HEK293 (cell line): ENCODE data around the gene STK11.

ENCODE experiments used
- CTCF ChIA-PET: fragments of 350-600 bp; formaldehyde crosslinking; extraction: SDS; loops from one replicate; lab custom pipeline; 2021; ENCODE audit warnings: antibody characterized with exemption; lab: Yijun Ruan, JAX
- POLR2A ChIA-PET: fragments of 300-600 bp; formaldehyde crosslinking; extraction: SDS; loops from one replicate; lab custom pipeline; 2020; ENCODE audit warnings: antibody characterized with exemption, inconsistent platforms; lab: Yijun Ruan, JAX
- H3K27ac ChIP-seq: fragments of 200-500 bp; sonication (Bioruptor generic); 2 replicates; pipeline ENCODE4 v1.5.1; 2014; ENCODE audit warnings: low read depth, low read length, control low read depth, inconsistent platforms; ENCODE audit errors: extremely low read depth
- H3K36me3 ChIP-seq, 2 experiments: fragments of 200-500 bp in 1 of 2; sonication (Bioruptor generic) in 1 of 2; 1 replicate in 1 of 2; 2 replicates in 1 of 2; pipeline ENCODE4 v1.5.1; 2014 to 2017; ENCODE audit warnings: inconsistent platforms in 2 of 2, low read length in 2 of 2; ENCODE audit not compliant: control insufficient read depth in 2 of 2, insufficient read depth in 1 of 2
- H3K4me1 ChIP-seq: fragments of 200-500 bp; sonication (Bioruptor generic); 2 replicates; pipeline ENCODE4 v1.5.1; 2014; ENCODE audit warnings: mild to moderate bottlenecking, low read length, inconsistent platforms; ENCODE audit not compliant: control insufficient read depth, insufficient read depth
- H3K4me3 ChIP-seq: 2 replicates; pipeline ENCODE4 v1.5.1; 2011; ENCODE audit warnings: low read depth, mild to moderate bottlenecking, control low read depth, low read length, moderate library complexity
- H3K9me3 ChIP-seq: fragments of 200-500 bp; sonication (Bioruptor generic); 2 replicates; pipeline ENCODE4 v1.5.1; 2014; ENCODE audit warnings: low read depth, low read length, inconsistent platforms; ENCODE audit not compliant: control insufficient read depth, insufficient read depth
- BCL6B ChIP-seq: fragments of 450-650 bp; formaldehyde crosslinking; IDR thresholded peaks from 2 replicates; pipeline ENCODE4 v1.5.1; 2017; ENCODE audit warnings: missing biosample characterization, missing genetic modification characterization
- FEZF1 ChIP-seq: fragments of 450-650 bp; formaldehyde crosslinking; IDR thresholded peaks from 2 replicates; pipeline ENCODE4 v1.5.1; 2016; ENCODE audit warnings: missing biosample characterization, missing genetic modification characterization
- GLIS1 ChIP-seq: fragments of 450-650 bp; formaldehyde crosslinking; IDR thresholded peaks from 2 replicates; pipeline ENCODE4 v1.5.1; 2016; ENCODE audit warnings: missing biosample characterization, missing genetic modification characterization
- HIC1 ChIP-seq: fragments of 450-650 bp; formaldehyde crosslinking; IDR thresholded peaks from 2 replicates; pipeline ENCODE4 v1.5.1; 2016; ENCODE audit warnings: missing biosample characterization, missing genetic modification characterization
- KLF1 ChIP-seq: fragments of 450-650 bp; formaldehyde crosslinking; IDR thresholded peaks from 2 replicates; pipeline ENCODE4 v1.5.1; 2016; ENCODE audit warnings: missing biosample characterization, missing genetic modification characterization
- KLF17 ChIP-seq: fragments of 450-650 bp; formaldehyde crosslinking; IDR thresholded peaks from 2 replicates; pipeline ENCODE4 v1.5.1; 2016; ENCODE audit warnings: missing biosample characterization, missing genetic modification characterization
- KLF7 ChIP-seq: fragments of 450-650 bp; formaldehyde crosslinking; IDR thresholded peaks from 2 replicates; pipeline ENCODE4 v1.5.1; 2016; ENCODE audit warnings: missing biosample characterization, missing genetic modification characterization, borderline replicate concordance
- KLF8 ChIP-seq: fragments of 450-650 bp; formaldehyde crosslinking; IDR thresholded peaks from 2 replicates; pipeline ENCODE4 v1.5.1; 2016; ENCODE audit warnings: missing biosample characterization, missing genetic modification characterization
- KLF9 ChIP-seq: fragments of 450-650 bp; formaldehyde crosslinking; IDR thresholded peaks from 2 replicates; pipeline ENCODE4 v1.5.1; 2016; ENCODE audit warnings: missing biosample characterization, missing genetic modification characterization, low read depth
- PBX3 ChIP-seq: sonication (generic); formaldehyde crosslinking; IDR thresholded peaks from 2 replicates; pipeline ENCODE4 v1.8.1; 2022; ENCODE audit warnings: mild to moderate bottlenecking, moderate library complexity, missing genetic modification reagents
- RBAK ChIP-seq: fragments of 450-650 bp; formaldehyde crosslinking; IDR thresholded peaks from 2 replicates; pipeline ENCODE4 v1.5.1; 2016; ENCODE audit warnings: missing biosample characterization, missing genetic modification characterization
- SCRT2 ChIP-seq: fragments of 450-650 bp; formaldehyde crosslinking; IDR thresholded peaks from 2 replicates; pipeline ENCODE4 v1.5.1; 2016; ENCODE audit warnings: missing biosample characterization, missing genetic modification characterization
- SP2 ChIP-seq: fragments of 450-650 bp; formaldehyde crosslinking; IDR thresholded peaks from 2 replicates; pipeline ENCODE4 v1.5.1; 2016; ENCODE audit warnings: missing biosample characterization, missing genetic modification characterization
- TSHZ1 ChIP-seq: fragments of 450-650 bp; formaldehyde crosslinking; IDR thresholded peaks from 2 replicates; pipeline ENCODE4 v1.5.1; 2016; ENCODE audit warnings: missing biosample characterization, missing genetic modification characterization, borderline replicate concordance
- YY1 ChIP-seq: fragments of 450-650 bp; formaldehyde crosslinking; IDR thresholded peaks from 2 replicates; pipeline ENCODE4 v1.5.1; 2018; ENCODE audit warnings: missing biosample characterization, missing genetic modification characterization
- ZBTB21 ChIP-seq: fragments of 450-650 bp; formaldehyde crosslinking; IDR thresholded peaks from 2 replicates; pipeline ENCODE4 v1.5.1; 2017; ENCODE audit warnings: missing biosample characterization, missing genetic modification characterization
- ZNF133 ChIP-seq: fragments of 450-650 bp; formaldehyde crosslinking; IDR thresholded peaks from 2 replicates; pipeline ENCODE4 v1.5.1; 2016; ENCODE audit warnings: missing biosample characterization, missing genetic modification characterization
- ZNF175 ChIP-seq: fragments of 450-650 bp; formaldehyde crosslinking; IDR thresholded peaks from 2 replicates; pipeline ENCODE4 v1.5.1; 2016; ENCODE audit warnings: missing biosample characterization, missing genetic modification characterization
- ZNF239 ChIP-seq: fragments of 450-650 bp; formaldehyde crosslinking; IDR thresholded peaks from 2 replicates; pipeline ENCODE4 v1.5.1; 2016; ENCODE audit warnings: missing biosample characterization, missing genetic modification characterization
- ZNF391 ChIP-seq: fragments of 450-650 bp; formaldehyde crosslinking; IDR thresholded peaks from 2 replicates; pipeline ENCODE4 v1.5.1; 2016; ENCODE audit warnings: low read depth, missing biosample characterization, missing genetic modification characterization, borderline replicate concordance
- ZNF449 ChIP-seq: fragments of 450-650 bp; formaldehyde crosslinking; IDR thresholded peaks from 2 replicates; pipeline ENCODE4 v1.5.1; 2017; ENCODE audit warnings: missing biosample characterization, mild to moderate bottlenecking, missing genetic modification characterization, moderate library complexity
- ZNF510 ChIP-seq: fragments of 450-650 bp; formaldehyde crosslinking; IDR thresholded peaks from 2 replicates; pipeline ENCODE4 v1.5.1; 2018; ENCODE audit warnings: mild to moderate bottlenecking, missing genetic modification characterization, missing biosample characterization; ENCODE audit not compliant: insufficient replicate concordance
- ZNF561 ChIP-seq: fragments of 450-650 bp; IDR thresholded peaks from 2 replicates; pipeline ENCODE4 v1.5.1; 2018; ENCODE audit warnings: missing biosample characterization, missing genetic modification characterization, borderline replicate concordance
- ZNF670 ChIP-seq: fragments of 450-650 bp; formaldehyde crosslinking; IDR thresholded peaks from 2 replicates; pipeline ENCODE4 v1.5.1; 2016; ENCODE audit warnings: missing biosample characterization, missing genetic modification characterization, low read depth
- ZNF843 ChIP-seq: fragments of 450-650 bp; formaldehyde crosslinking; IDR thresholded peaks from 2 replicates; pipeline ENCODE4 v1.5.1; 2016; ENCODE audit warnings: missing biosample characterization, missing genetic modification characterization
- ZSCAN16 ChIP-seq: fragments of 450-650 bp; formaldehyde crosslinking; IDR thresholded peaks from 2 replicates; pipeline ENCODE4 v1.5.1; 2016; ENCODE audit warnings: missing biosample characterization, missing genetic modification characterization
- ZSCAN30 ChIP-seq: fragments of 450-650 bp; IDR thresholded peaks from 2 replicates; pipeline ENCODE4 v1.5.1; 2018; ENCODE audit warnings: missing biosample characterization, mild to moderate bottlenecking, missing genetic modification characterization, moderate library complexity

STK11 gene

GRCh38 chr19:1226227-1226518 lies 20.6 kb downstream of the STK11 start (continued):
- no peak for TF ChIP-seq ZSCAN16 (tag by site-specific recombination)
- no peak for TF ChIP-seq ZNF561
- no peak for TF ChIP-seq ZNF510 (tag by site-specific recombination)
- TF ChIP-seq SCRT2 (tag by site-specific recombination) = 0 out of 2 replicates have a peak, but pooled peaks have one; percentile 15
- peak; percentile 71 for TF ChIP-seq GLIS1 (tag by site-specific recombination)
- TF ChIP-seq ZBTB21 = no peak
- no peak for TF ChIP-seq BCL6B (tag by site-specific recombination)
- no peak for TF ChIP-seq ZNF391
- no peak for TF ChIP-seq ZNF670 (tag by site-specific recombination)

GRCh38 chr19:1226522-1227303 lies 21.1 kb downstream of the STK11 start:
- H3K27ac ChIP-seq = no peak overlapping the region
- ChIA-PET POLR2A (interaction anchor here (0.9 kb wide), 1 partner anchor 124 kb away, joined by 3 read pairs; no protein-coding TSS in a partner anchor), CTCF (no interaction called here)
- no peaks in the 10 kb centered on the region for H3K9me3 ChIP-seq
- H3K4me3 ChIP-seq = no peak overlapping the region
- H3K4me1 ChIP-seq = no peaks in the 10 kb centered on the region
- peaks cover 0 to 66% of the 10 kb centered on the region in 2 experiments; a peak in 2 of 3 replicates for H3K36me3 ChIP-seq
- TF ChIP-seq SP2 (tag by site-specific recombination) (no peak), HIC1 (tag by site-specific recombination) (peak; percentile 64; the same call in 1 of the 2 replicates), KLF9 (tag by site-specific recombination) (no peak), KLF7 (tag by site-specific recombination) (no peak), ZNF239 (tag by site-specific recombination) (no peak), KLF1 (tag by site-specific recombination) (peak; percentile 65), KLF8 (tag by site-specific recombination) (peak; percentile 86), FEZF1 (no peak), TSHZ1 (tag by site-specific recombination) (no peak), ZSCAN30 (no peak), ZNF175 (no peak), PBX3 (CRISPR knock-in tag) (no peak), RBAK (tag by site-specific recombination) (no peak), ZNF843 (no peak), ZNF133 (tag by site-specific recombination) (no peak), YY1 (no peak), ZNF449 (tag by site-specific recombination) (peak; percentile 53), KLF17 (tag by site-specific recombination) (0 out of 2 replicates have a peak, but pooled peaks have one; percentile 11)
